Coronary artery (tissue), 2 donors: ENCODE results near the gene UGT1A6.

Source experiments
- DNase-seq: peaks from one replicate; pipeline ENCODE4 v3.0.0-alpha.2; 2017; ENCODE audit warnings: low spot score
- H3K27ac ChIP-seq, 2 donors: fragments of 200-600 bp; sonication (generic); one replicate each; pipeline ENCODE4 v1.5.1; 2016 to 2019
- H3K4me3 ChIP-seq: fragments of 200-600 bp; sonication (generic); 2 replicates; pipeline ENCODE4 v1.5.1; 2016; ENCODE audit warnings: mild to moderate bottlenecking, moderate library complexity
- TF ChIP-seq, protein P1 (sequence below): fragments of 200-600 bp; sonication (generic); IDR thresholded peaks from one replicate; pipeline ENCODE4 v1.5.1; 2019; ENCODE audit warnings: antibody characterized with exemption

Gene UGT1A6

DNA sequence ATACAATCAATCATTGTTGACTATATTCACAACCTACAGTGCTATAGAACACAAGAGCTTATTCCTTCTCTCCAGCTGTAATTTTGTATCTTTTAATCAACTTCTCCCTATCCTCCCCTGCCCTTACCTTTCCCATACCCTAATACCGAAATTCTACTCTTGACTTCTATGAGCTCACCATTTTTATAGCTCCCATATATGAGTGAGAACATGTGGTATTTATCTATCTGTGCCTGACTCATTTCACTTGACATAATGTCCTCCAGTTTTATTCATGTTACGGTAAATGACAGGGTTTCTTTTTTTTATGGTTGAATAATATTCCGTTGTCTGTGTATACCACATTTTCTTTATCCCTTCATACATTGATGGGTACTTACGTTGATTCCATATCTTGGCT is 88.1 kb downstream of the UGT1A6 start:
- TF ChIP-seq, protein P1, sequence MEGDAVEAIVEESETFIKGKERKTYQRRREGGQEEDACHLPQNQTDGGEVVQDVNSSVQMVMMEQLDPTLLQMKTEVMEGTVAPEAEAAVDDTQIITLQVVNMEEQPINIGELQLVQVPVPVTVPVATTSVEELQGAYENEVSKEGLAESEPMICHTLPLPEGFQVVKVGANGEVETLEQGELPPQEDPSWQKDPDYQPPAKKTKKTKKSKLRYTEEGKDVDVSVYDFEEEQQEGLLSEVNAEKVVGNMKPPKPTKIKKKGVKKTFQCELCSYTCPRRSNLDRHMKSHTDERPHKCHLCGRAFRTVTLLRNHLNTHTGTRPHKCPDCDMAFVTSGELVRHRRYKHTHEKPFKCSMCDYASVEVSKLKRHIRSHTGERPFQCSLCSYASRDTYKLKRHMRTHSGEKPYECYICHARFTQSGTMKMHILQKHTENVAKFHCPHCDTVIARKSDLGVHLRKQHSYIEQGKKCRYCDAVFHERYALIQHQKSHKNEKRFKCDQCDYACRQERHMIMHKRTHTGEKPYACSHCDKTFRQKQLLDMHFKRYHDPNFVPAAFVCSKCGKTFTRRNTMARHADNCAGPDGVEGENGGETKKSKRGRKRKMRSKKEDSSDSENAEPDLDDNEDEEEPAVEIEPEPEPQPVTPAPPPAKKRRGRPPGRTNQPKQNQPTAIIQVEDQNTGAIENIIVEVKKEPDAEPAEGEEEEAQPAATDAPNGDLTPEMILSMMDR = no peak
- no peak overlapping the region for H3K4me3 ChIP-seq
- no peak for DNase-seq

DNA sequence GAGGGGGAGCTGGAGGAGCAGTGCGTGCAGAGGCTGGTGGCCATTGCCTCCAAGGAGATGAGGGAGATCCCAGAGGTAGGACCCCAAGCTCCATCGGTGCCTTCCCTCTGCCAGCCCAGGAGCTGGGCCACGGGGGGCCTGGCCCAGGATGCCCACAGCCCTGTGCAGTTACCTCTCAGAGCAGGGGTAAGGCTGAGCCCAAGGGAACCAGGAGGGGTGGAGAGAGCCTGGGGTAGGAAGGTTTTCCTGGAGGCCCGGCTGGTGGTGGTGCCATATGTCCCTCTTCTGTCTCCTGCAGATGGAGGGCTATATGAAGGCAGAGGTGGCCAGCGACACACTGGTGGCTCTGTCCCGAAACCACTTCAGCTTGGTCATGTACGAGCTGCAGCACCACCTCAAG is 96.9 kb downstream of the UGT1A6 start:
- TF ChIP-seq, protein P1 = no peak
- no peak for DNase-seq

More for the DNA sequence above, 88.1 kb downstream of the UGT1A6 start:
- no peak overlapping the region for H3K27ac ChIP-seq

DNA sequence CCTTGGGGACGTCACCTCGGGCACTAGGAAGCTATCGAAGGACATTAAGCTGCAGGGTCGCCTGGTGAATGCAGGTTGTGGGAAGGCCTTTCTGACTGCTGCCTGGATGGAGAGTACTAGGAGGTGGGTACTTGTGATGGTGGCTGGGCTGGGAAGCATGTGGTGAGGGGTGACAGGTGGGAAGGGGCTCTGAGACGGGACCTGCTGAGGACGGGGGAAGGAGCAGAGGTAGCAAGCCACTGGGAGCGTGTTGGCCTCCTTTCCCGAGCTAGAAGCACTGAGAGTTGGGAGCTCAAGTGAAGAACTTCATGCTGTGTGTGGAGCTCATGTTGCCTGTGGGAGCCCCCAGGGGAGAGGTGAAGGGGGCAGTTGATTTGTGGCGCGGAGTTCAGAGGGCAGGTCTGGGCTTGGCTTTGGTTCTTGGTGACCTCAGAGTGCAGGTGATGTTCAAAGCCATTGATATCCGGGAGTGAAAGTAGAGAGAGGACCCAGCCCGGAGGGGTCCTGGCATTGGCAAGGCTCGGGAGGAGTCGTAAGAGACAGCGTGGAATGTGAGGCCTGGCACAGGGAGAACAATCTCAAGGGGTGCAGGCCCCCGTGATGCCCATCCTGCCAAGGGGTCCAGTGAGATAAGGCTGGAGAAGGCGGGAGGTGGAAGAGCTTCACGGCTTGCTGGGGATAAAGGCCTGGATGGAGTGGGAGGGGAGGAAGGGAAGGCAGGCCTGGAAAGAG is 98.6 kb downstream of the UGT1A6 start:
- Histone ChIP-seq H3K4me3 (no peak overlapping the region), H3K27ac (no peak overlapping the region)
- TF ChIP-seq, protein P1 = no peak
- DNase-seq = no peak

More for the DNA sequence above, 96.9 kb downstream of the UGT1A6 start:
- no peak overlapping the region for H3K27ac ChIP-seq
- H3K4me3 ChIP-seq = no peak overlapping the region

DNA sequence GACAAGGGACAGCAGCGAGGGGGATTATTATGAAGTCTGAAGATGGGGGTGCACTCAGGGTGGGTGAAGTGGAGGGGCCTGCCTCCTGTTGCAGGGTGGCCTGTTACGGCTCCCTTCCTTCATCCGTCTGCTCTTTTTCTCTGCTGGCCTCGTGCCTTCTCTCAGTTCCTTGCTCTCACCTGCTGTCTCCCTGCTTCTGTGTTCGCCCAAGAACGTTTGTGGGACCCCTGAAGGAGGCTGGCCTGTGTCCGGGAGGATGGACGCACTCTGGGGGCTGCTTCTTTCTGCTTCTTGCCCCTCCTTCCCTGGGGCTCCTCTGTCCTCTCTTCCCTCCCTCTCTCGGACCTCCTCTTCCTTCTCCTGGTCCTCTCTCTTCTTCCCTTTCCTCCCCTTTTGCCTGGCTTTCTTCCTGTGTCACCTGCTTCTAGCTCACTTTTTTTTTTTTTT is 99.2 kb downstream of the UGT1A6 start:
- TF ChIP-seq, protein P1 = no peak
- Histone ChIP-seq H3K27ac (no peak overlapping the region), H3K4me3 (no peak overlapping the region)
- DNase-seq = no peak

DNA sequence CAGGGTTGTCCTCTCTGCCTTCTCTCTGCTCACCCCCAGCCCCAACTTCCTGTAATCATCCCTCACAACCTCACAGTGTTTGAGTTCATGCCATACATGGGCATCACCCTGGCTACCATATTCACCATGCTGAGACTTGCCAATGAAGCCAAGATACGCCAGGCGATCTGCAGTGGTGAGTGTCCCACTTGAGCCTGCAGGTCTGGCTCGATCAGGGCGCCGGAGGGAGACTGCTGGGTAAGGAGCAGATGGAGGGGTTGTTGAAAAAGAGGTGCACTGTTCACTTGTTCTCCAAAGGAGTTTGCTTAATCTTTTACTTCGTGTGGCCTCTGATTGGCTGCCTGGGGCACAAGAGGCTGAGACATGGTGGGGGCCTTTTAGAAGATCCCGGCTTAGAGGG is 100.0 kb downstream of the UGT1A6 start:
- DNase-seq = no peak
- no peak overlapping the region for H3K4me3 ChIP-seq
- H3K27ac ChIP-seq = no peak overlapping the region
- TF ChIP-seq, protein P1 = no peak

DNA sequence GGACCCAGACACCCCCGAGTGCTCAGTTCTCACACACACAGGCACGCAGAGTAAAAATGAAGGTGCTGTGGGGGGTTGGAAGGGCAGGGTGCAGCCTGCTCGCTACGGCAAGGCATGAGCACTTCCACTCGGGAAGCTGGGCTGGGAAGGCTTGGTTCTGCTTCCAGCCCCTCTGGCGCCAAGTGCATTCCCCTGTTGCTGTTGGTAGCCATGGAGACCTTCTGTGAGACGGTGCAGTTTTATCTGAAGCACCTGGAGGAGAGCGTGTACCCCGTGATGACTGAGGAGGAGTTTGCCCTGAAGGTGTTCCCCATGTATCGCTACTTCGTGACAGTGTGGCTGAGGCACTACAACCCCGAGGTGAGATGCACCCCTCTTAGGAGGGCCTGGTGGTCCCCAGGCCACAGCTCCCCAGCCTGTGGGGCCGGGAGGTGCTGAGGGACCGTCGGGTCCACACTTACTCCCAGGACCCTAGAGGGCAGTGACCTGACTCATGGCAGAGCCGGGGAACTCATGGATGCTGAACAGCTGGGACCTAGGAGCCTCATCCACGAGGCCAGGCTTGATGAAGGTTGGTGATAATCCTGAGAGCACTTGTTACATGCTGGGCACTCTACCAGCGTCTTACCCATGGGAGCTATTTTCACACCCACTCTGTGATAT is 100.9 kb downstream of the UGT1A6 start:
- no peak for DNase-seq
- TF ChIP-seq, protein P1 = no peak
- H3K27ac ChIP-seq = no peak overlapping the region
- H3K4me3 ChIP-seq = no peak overlapping the region
